ENCODE data around the gene RPL36A.

DNA sequence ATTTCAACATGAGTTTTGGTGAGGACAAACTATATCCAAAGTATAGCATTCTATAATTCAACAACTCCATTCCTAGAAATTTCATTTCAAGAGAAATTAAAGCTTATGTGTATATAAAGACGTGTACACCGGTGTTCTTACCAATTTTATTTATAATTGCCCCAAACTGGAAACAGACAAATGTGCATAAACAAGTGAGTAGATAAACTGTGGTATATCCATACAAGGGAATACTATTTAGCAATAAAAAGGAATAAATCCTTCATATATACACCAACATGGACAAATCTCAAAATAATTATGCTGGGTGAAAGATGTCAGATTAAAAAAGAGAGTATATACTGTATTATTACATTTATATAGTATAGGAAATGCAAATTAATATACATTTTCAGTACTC, 37.1 kb downstream of the RPL36A start:
- TF ChIP-seq, protein P1, sequence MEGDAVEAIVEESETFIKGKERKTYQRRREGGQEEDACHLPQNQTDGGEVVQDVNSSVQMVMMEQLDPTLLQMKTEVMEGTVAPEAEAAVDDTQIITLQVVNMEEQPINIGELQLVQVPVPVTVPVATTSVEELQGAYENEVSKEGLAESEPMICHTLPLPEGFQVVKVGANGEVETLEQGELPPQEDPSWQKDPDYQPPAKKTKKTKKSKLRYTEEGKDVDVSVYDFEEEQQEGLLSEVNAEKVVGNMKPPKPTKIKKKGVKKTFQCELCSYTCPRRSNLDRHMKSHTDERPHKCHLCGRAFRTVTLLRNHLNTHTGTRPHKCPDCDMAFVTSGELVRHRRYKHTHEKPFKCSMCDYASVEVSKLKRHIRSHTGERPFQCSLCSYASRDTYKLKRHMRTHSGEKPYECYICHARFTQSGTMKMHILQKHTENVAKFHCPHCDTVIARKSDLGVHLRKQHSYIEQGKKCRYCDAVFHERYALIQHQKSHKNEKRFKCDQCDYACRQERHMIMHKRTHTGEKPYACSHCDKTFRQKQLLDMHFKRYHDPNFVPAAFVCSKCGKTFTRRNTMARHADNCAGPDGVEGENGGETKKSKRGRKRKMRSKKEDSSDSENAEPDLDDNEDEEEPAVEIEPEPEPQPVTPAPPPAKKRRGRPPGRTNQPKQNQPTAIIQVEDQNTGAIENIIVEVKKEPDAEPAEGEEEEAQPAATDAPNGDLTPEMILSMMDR (conservative IDR thresholded peaks at IDR 0.05; ENCODE audit: low read length) = no peak
- no peak for TF ChIP-seq EZH2phosphoT487 (IDR thresholded peaks at IDR 0.05; ENCODE audit: borderline replicate concordance)
